Trophoblast cell (in vitro differentiated cells and primary cell): ENCODE data around the gene PIM3.
A peak's percentile ranks its signal among the peaks of the same experiment; 100 is the strongest.

Experiments used
- DNase-seq, 2 donors: peaks; one replicate each; pipeline ENCODE4 v3.0.0-alpha.2; 2016
- H2AFZ ChIP-seq: 2 replicates; pipeline ENCODE4 v1.6.1; 2013; ENCODE audit warnings: low read length, moderate library complexity, mild to moderate bottlenecking; ENCODE audit not compliant: insufficient read depth, poor library complexity
- H2AK5ac ChIP-seq: 2 replicates; pipeline ENCODE4 v1.6.1; 2013; ENCODE audit warnings: mild to moderate bottlenecking, low read length
- H2BK120ac ChIP-seq: 2 replicates; pipeline ENCODE4 v1.6.1; 2013; ENCODE audit warnings: low read length, mild to moderate bottlenecking, moderate library complexity; ENCODE audit not compliant: insufficient read depth, poor library complexity
- H2BK12ac ChIP-seq: 2 replicates; pipeline ENCODE4 v1.6.1; 2013; ENCODE audit warnings: mild to moderate bottlenecking, low read length, moderate library complexity
- H2BK5ac ChIP-seq: 2 replicates; pipeline ENCODE4 v1.6.1; 2013; ENCODE audit warnings: low read length, low read depth, moderate library complexity, mild to moderate bottlenecking; ENCODE audit not compliant: poor library complexity
- H3K14ac ChIP-seq: 2 replicates; pipeline ENCODE4 v1.6.1; 2013; ENCODE audit warnings: mild to moderate bottlenecking, low read length
- H3K18ac ChIP-seq: 2 replicates; pipeline ENCODE4 v1.6.1; 2013; ENCODE audit warnings: mild to moderate bottlenecking, low read length
- H3K23ac ChIP-seq: 2 replicates; pipeline ENCODE4 v1.6.1; 2013; ENCODE audit warnings: low read length
- H3K27ac ChIP-seq: 2 replicates; pipeline ENCODE4 v1.5.1; 2013; ENCODE audit warnings: low read depth, mild to moderate bottlenecking, inconsistent platforms, low read length, moderate library complexity
- H3K27me3 ChIP-seq: 2 replicates; pipeline ENCODE4 v1.6.1; 2013; ENCODE audit warnings: inconsistent platforms, mild to moderate bottlenecking, low read length, moderate library complexity; ENCODE audit not compliant: insufficient read depth
- H3K36me3 ChIP-seq, 2 experiments: 1 replicate in 1 of 2; 2 replicates in 1 of 2; pipeline ENCODE4 v1.6.1; 2013; ENCODE audit warnings: low read length in 2 of 2, mild to moderate bottlenecking in 2 of 2, moderate library complexity in 1 of 2; ENCODE audit not compliant: insufficient read depth in 2 of 2, control insufficient read depth in 1 of 2
- H3K4ac ChIP-seq: 2 replicates; pipeline ENCODE4 v1.6.1; 2013; ENCODE audit warnings: low read depth, mild to moderate bottlenecking, low read length, moderate library complexity
- H3K4me1 ChIP-seq, 2 experiments: 1 replicate in 1 of 2; 2 replicates in 1 of 2; pipeline ENCODE4 v1.6.1; 2013; ENCODE audit warnings: low read length in 2 of 2, mild to moderate bottlenecking in 2 of 2, moderate library complexity in 1 of 2; ENCODE audit not compliant: insufficient read depth in 2 of 2, control insufficient read depth in 1 of 2
- H3K4me2 ChIP-seq: 2 replicates; pipeline ENCODE4 v1.6.1; 2013; ENCODE audit warnings: inconsistent platforms, mild to moderate bottlenecking, low read length, moderate library complexity
- H3K4me3 ChIP-seq: 2 replicates; pipeline ENCODE4 v1.5.1; 2013; ENCODE audit warnings: mild to moderate bottlenecking, low read depth, low read length, inconsistent platforms
- H3K79me1 ChIP-seq: one replicate; pipeline ENCODE4 v1.6.1; 2013; ENCODE audit warnings: low read length
- H3K79me2 ChIP-seq: 2 replicates; pipeline ENCODE4 v1.6.1; 2013; ENCODE audit warnings: low read length, mild to moderate bottlenecking; ENCODE audit not compliant: control insufficient read depth, insufficient read depth, poor library complexity
- H3K9ac ChIP-seq: 2 replicates; pipeline ENCODE4 v1.6.1; 2013; ENCODE audit warnings: mild to moderate bottlenecking, low read length
- H3K9me3 ChIP-seq: 2 replicates; pipeline ENCODE4 v1.6.1; 2013; ENCODE audit warnings: low read depth, mild to moderate bottlenecking, control low read depth, inconsistent platforms, low read length; ENCODE audit not compliant: insufficient read depth
- H4K12ac ChIP-seq: 2 replicates; pipeline ENCODE4 v1.6.1; 2013; ENCODE audit warnings: low read depth, mild to moderate bottlenecking, low read length, moderate library complexity
- H4K8ac ChIP-seq: 2 replicates; pipeline ENCODE4 v1.6.1; 2013; ENCODE audit warnings: low read depth, mild to moderate bottlenecking, low read length, moderate library complexity
- H4K91ac ChIP-seq: one replicate; pipeline ENCODE4 v1.6.1; 2013; ENCODE audit warnings: low read depth, mild to moderate bottlenecking, low read length, moderate library complexity
- WGBS: extraction: QIAGEN DNeasy Blood & Tissue Kit; methylation state at CpG from one replicate; pipeline ENCODE4 v1.1.7; 2013; ENCODE audit warnings: missing lambda C conversion rate; ENCODE audit not compliant: insufficient read length, insufficient coverage; ENCODE audit errors: extremely low coverage; 5-methylcytosine and 5-hydroxymethylcytosine counted together

Gene PIM3

GRCh38 chr22:49993649-49994360 is 33.2 kb downstream of the PIM3 start:
- Histone ChIP-seq H2AFZ (no peak overlapping the region), H4K91ac (no peak overlapping the region), H4K8ac (no peak overlapping the region)

GRCh38 chr22:49994361-49995040 is 33.9 kb downstream of the PIM3 start:
- H3K27ac ChIP-seq, result no peak overlapping the region
- H2AFZ ChIP-seq, result no peak overlapping the region
- no peak overlapping the region for H2AK5ac ChIP-seq
- no peak overlapping the region for H3K23ac ChIP-seq
- no peak overlapping the region for H3K4me3 ChIP-seq
- H3K79me1 ChIP-seq, result no peaks in the 10 kb centered on the region
- H3K9me3 ChIP-seq, result peaks cover 31% of the 10 kb centered on the region
- no CpG with 5 or more reads among the region's 21 CpGs for WGBS
- H3K4me2 ChIP-seq, result no peak overlapping the region
- no peaks in the 10 kb centered on the region for H3K27me3 ChIP-seq
- H2BK120ac ChIP-seq, result no peak overlapping the region
- H3K14ac ChIP-seq, result no peak overlapping the region
- H3K18ac ChIP-seq, result no peak overlapping the region
- H3K4me1 ChIP-seq, result peaks cover 0 to 3% of the 10 kb centered on the region in 2 experiments
- no peak for DNase-seq
- no peak overlapping the region for H3K9ac ChIP-seq
- H3K36me3 ChIP-seq, result no peaks in the 10 kb centered on the region
- no peak overlapping the region for H4K8ac ChIP-seq
- no peak overlapping the region for H4K91ac ChIP-seq
- no peak overlapping the region for H2BK5ac ChIP-seq
- H2BK12ac ChIP-seq, result no peak overlapping the region
- no peaks in the 10 kb centered on the region for H3K79me2 ChIP-seq
- H4K12ac ChIP-seq, result no peak overlapping the region
- no peak overlapping the region for H3K4ac ChIP-seq

More at GRCh38 chr22:49993649-49994360, 33.2 kb downstream of the PIM3 start:
- no peak overlapping the region for H2AK5ac ChIP-seq
- H4K12ac ChIP-seq, result no peak overlapping the region
- no peak overlapping the region for H2BK120ac ChIP-seq
- H3K4me2 ChIP-seq, result no peak overlapping the region
- DNase-seq, result no peak
- H3K36me3 ChIP-seq, result no peaks in the 10 kb centered on the region
- H3K79me2 ChIP-seq, result no peaks in the 10 kb centered on the region
- H3K4me1 ChIP-seq, result no peaks in the 10 kb centered on the region
- no peak overlapping the region for H3K27ac ChIP-seq
- H3K4ac ChIP-seq, result no peak overlapping the region
- no peak overlapping the region for H3K23ac ChIP-seq
- H3K18ac ChIP-seq, result no peak overlapping the region
- H3K79me1 ChIP-seq, result no peaks in the 10 kb centered on the region
- no peak overlapping the region for H2BK5ac ChIP-seq
- H3K27me3 ChIP-seq, result no peaks in the 10 kb centered on the region
- H3K9ac ChIP-seq, result no peak overlapping the region
- WGBS, result no CpG with 5 or more reads among the region's 11 CpGs
- no peak overlapping the region for H3K4me3 ChIP-seq
- H3K14ac ChIP-seq, result no peak overlapping the region
- peaks cover 26% of the 10 kb centered on the region for H3K9me3 ChIP-seq
- H2BK12ac ChIP-seq, result no peak overlapping the region

GRCh38 chr22:49995041-49995360 is 34.4 kb downstream of the PIM3 start:
- no peak overlapping the region for H3K4me3 ChIP-seq
- H2BK5ac ChIP-seq, result no peak overlapping the region
- H4K91ac ChIP-seq, result no peak overlapping the region
- no peaks in the 10 kb centered on the region for H3K79me1 ChIP-seq
- no peak overlapping the region for H3K27ac ChIP-seq
- no peak overlapping the region for H2BK120ac ChIP-seq
- H3K79me2 ChIP-seq, result no peaks in the 10 kb centered on the region
- no peak overlapping the region for H3K4ac ChIP-seq
- H3K23ac ChIP-seq, result no peak overlapping the region
- no peak overlapping the region for H2BK12ac ChIP-seq
- H3K14ac ChIP-seq, result no peak overlapping the region
- no peak overlapping the region for H4K8ac ChIP-seq
- WGBS, result no CpG with 5 or more reads among the region's 3 CpGs
- H2AFZ ChIP-seq, result no peak overlapping the region
- H3K4me2 ChIP-seq, result no peak overlapping the region
- peaks cover 0 to 3% of the 10 kb centered on the region in 2 experiments for H3K4me1 ChIP-seq
- no peak for DNase-seq
- H3K9ac ChIP-seq, result no peak overlapping the region
- H3K27me3 ChIP-seq, result peaks cover 3% of the 10 kb centered on the region
- no peaks in the 10 kb centered on the region for H3K36me3 ChIP-seq
- H3K18ac ChIP-seq, result no peak overlapping the region
- no peak overlapping the region for H4K12ac ChIP-seq
- H2AK5ac ChIP-seq, result no peak overlapping the region
- H3K9me3 ChIP-seq, result peaks cover 30% of the 10 kb centered on the region

DNA sequence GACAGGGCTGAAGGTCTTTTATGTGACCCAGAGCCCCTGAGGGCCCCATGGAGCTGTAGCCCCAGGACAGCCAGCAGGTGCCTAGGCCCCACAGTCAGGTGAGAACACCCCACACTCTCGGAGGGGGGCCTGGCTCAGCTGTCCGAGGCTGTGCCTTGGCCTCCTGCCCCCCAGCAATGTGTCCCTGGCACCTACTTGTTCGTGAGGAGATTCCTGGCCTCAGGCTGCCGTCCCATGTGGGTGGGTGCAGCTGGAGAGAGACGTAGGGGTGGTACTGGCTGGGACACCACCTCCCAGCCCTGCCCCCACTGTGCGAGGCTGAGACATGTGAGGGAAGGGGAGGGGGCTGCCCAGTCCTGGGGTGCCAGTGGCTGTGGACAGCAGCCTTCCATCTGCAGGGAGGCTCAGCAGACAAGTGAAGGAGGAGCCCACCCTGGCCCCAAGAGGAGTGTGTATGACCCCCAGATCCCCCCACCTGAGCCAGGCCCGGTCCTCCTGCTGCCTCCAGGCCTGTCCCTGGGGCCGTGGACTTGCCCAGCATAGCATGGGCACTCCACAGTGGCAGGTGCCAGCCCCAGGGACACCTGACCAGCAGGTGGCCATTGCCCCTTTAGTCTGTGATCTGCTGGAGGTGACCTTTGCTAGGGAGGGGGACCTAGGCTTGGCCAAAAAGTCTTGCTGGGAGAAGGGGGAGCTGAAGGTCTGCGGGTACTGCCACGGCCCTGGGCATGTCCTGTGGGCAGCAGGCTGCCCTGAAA is 35.0 kb downstream of the PIM3 start:
- Histone ChIP-seq H3K9me3 (peaks cover 26% of the 10 kb centered on the region), H3K79me1 (no peaks in the 10 kb centered on the region), H4K91ac (no peak overlapping the region), H3K36me3 (no peaks in the 10 kb centered on the region), H3K27ac (no peak overlapping the region), H3K23ac (no peak overlapping the region), H2AFZ (no peak overlapping the region), H4K8ac (no peak overlapping the region), H3K79me2 (no peaks in the 10 kb centered on the region), H3K4ac (no peak overlapping the region), H3K14ac (no peak overlapping the region), H3K18ac (no peak overlapping the region), H3K4me3 (peak overlapping the region; percentile 16), H3K27me3 (peaks cover 5% of the 10 kb centered on the region), H2BK120ac (no peak overlapping the region), H2BK5ac (no peak overlapping the region), H3K4me2 (no peak overlapping the region), H3K9ac (no peak overlapping the region), H3K4me1 (peaks cover 0 to 3% of the 10 kb centered on the region in 2 experiments), H2BK12ac (no peak overlapping the region), H4K12ac (no peak overlapping the region), H2AK5ac (no peak overlapping the region)
- no peak for DNase-seq
- no CpG with 5 or more reads among the region's 10 CpGs for WGBS
